IPS-NIHi11 (cell line): ENCODE results near the gene EPSTI1.
"Not testable (repeated sequence)": the region's sequence is repeated elsewhere in the genome, so short reads cannot be mapped to it uniquely, and the experiment has no call there.

Experiments
- DNase-seq: peaks from one replicate; pipeline ENCODE4 v3.0.0; 2012; ENCODE audit warnings: mixed read lengths, low spot score

The EPSTI1 gene

DNA sequence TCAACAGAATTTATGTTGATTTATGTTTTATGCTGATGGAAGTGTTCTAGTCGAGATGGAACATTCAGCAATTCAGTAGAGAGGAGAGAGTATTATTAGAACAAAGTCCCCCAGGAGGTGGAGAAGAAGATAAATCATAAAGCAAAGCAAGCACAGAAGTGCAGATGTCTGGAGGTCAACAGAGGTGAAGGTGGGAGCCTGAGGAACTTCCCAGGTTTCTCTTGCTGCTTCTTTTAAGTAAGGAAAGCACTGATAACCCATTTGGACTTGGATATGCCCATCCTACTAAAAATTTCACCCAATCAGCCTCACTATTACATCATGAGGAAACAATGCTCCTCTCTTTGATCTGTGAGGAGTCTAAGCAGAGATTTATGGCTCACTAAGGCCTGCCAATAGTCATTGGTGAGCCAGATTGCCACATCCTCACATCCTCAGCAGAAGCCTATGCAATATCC lies 98.8 kb downstream of the EPSTI1 start:
- DNase-seq: no peak

DNA sequence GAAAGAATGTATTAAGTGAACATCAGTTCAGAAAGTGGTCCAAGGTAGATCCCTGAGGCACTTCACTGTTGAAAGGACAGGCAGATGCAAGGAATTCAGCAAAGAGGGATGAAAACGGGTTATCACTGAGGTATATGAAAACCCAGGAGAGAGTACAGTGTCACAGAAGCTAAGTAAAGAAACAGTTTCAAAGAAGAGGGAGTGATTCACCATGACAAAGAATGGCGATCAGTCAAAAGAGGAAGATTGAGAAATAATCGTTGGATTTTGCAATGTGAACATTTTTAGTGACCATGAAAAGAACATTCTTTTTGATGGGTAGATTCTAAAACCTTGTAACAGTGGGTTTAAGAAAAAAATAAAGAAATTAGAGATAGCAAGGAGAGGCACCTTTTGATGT lies 99.3 kb downstream of the EPSTI1 start:
- DNase-seq: no peak

DNA sequence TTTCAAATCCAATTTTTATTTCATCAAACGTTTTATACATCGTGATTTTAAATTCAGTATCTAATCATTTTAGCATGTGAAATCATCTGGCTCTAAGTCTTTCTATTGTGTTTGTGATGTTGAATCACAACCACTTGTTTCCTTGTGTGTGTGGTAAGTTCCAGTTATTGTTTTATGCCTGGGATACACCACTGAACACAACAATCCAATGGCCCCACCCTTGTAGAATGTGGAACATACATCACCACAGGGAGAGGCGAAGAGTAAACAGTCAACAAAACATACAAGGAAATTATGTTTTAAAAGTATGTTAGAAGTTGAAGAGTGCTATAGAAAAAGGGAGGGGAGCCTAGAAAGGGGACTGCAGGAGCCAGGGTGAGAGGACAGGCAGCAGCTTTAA lies 100.5 kb downstream of the EPSTI1 start:
- no peak for DNase-seq

DNA sequence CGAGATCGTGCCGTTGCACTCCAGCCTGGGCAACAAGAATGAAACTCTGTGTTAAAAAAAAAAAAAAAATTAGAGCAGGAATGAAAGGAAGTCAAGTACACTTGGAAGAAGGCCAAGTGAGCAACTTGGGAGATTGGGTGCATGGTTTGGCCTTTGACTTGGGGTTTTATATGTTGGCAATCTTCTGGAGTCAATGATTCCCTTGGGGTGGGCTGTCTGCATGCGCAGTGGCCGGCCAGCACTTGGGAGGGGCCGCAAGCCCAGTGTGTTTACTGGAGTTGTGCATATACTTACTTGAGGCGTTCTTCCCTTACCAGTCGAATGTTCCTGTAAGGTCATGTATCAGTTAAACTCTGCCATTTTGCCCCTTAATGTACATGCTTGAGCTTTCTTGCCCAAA lies 106.7 kb downstream of the EPSTI1 start:
- no peak for DNase-seq

DNA sequence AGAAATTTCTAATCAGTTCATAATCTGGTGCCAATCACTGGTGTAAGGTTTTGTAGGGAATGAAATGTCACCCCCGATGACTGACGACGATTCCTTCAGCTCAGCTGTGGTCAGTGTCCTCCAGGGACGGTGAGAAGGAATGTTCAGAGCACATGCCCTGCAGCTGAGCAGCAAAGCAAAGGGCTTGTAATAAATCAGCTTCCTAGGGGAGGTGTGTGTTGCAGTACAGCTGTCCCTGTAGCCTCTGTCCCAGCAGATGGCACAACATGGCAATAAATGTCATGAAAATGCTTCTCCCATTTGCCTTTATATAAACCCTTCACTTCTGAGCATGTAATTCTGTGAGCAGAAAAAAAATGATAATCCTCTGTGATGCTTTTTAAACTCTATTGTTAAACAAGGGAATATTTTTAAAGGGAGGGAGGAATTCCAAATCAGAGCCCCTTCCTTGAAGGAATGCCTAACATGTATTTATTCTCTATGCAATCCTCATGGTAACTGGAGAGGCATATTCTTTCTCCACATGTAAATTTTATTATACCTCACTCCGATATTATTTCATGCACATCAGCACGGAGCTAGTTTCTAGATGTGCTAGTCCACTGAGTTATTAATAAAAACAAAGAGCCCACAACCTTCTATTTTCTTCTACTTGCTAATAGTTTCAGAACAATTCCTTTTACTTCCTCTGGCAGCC lies 108.1 kb downstream of the EPSTI1 start:
- peak; percentile 15 for DNase-seq

DNA sequence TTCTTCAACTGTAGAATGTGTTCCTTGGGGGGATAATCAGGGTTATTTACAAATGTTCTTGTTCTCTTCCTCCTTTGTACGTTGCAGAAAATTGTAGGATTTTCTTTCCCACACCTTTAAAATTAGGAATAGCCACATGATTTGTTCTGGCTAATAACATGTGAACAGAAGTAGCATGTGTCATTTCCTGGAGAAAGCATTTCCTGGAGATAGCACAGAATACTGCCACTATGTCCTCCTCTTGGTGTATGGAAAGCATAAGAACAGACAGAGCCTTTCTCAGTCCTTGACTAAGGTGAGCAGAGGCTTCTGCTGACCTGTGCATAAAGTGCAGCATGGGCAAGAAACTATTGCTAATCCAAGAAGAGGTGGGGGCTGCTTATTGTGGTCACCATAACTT lies 108.9 kb downstream of the EPSTI1 start:
- DNase-seq: no peak

DNA sequence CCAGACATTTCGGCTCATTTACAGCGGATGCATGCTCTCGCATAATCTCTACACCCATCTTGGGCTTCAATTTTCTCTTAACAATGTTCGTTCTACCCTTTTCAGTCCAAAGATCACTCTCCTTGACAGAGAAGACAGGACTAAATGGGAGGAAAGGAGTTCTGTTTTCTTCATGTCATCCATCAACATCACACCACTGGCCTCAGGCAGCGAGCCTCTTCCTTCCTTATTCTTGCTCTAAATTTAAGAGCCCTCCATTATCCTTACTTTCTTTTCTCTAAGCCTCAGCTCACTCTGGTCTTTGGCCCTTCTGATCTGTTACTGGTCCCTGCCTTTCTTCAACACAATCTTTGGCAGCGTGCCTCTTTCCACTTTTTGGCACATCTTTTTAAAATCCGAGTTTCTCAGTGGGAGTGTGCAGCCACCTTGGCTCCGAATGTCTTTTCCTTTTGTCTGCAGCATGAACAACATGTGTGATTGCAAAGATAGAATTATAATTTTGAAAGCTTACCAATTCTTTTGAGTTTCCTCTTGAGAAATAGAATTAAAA lies 111.9 kb downstream of the EPSTI1 start:
- no peak for DNase-seq

DNA sequence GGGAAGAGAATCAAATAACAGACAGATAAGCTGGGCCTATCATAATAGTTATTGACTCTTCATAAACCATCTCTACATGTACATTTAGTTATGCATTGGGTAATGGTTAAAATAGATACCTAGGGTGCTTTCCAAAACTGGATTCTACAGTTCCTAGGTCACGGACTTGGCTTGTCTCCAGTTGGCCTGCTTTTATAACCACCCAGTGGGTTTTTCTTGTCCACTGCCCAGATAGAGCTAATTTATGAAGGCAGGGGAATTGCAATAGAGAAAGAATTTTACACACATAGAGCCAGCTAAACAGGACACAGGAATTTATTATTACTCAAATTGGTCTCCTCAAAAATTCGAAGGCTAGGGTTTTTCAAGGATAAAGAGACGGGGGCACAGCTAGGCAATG lies 113.3 kb downstream of the EPSTI1 start:
- no peak for DNase-seq

DNA sequence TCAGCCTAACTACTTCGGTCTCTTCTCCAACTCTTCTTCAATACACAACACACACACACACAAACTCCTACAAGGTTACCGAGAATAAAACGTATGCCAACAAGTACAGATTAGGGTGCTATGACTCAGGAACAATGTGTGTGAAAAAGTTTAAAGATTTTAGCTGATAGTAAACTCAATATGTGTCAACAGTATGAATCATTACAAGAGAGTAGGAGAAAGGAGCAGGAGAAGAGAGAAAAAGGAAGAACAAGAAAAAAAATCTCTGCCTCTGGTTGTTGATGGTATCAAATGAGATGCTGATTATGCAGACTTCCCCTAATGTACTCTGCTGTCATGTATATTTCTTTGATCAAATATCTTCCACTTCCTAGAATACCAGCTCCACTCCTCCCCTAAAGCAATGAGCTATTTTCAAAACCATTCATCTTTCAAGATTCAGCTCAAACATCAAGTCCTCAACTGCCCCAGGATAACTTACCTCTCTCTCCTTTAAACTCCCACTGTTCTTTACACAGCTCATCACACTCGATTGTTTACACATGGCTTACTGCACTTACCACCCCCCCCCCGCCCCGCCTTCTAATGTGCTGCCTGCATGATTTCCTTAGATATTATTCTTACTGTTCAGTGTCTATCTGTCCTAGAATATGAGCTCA lies 115.0 kb downstream of the EPSTI1 start:
- DNase-seq: peak; percentile 23

DNA sequence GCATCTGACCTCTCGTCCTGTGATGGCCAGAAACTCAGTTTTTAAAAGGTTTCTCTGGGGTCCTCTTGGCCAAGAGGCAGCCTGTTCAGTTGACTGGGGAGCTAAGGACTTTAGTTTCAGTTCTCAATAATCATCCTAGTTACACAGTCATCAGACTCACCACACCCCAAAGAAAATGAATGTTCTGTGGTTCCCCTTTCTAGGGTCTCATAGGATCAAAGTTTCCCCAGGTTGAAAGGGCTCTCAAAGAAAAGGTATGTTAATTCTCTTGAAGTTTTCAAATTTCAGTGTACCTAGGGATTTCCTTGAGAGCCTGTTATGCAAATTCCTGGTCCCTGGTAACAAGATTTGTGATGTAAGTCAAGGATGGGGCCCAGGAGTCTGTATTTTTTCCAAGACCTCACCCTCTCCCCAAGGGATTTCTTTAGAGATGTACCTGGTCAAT lies 115.7 kb downstream of the EPSTI1 start:
- DNase-seq: peak; percentile 52

DNA sequence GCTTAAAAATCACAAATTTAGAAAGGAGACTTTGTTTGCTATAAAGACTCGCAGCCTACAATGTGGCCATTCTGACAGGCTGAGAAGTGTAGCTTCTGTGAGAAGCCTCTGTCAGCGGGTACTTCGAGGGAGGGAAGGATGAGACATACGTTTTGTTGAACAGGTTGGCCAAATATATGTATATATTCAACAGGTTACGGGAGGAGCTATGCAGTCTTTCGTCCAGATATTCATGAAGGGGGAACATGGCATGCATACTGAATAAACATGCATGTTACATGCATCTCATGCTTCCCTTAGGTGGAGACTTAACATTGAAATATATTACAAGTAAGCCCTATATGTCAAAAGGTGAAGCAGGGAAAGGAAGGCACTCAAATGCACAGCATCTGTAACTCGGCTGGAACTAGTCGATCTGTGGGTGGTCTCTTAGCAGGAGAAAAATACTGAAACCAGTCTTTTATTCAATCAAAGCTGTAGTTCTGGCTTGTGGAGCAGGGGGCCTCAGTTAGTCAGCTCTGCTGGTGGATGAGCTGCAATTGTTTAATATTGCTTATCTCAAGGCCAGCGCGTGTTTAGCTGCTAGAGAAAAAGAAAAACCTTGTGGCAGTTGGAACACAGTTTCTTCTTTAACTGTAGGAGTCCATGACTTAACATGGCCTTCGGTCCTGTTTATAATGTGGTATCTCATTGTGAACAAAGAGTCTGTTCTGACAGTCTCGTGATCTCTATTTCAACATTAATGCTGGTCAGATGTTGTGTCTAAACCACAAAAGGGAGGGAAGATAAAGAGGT lies 116.4 kb downstream of the EPSTI1 start:
- DNase-seq: peak; percentile 40

DNA sequence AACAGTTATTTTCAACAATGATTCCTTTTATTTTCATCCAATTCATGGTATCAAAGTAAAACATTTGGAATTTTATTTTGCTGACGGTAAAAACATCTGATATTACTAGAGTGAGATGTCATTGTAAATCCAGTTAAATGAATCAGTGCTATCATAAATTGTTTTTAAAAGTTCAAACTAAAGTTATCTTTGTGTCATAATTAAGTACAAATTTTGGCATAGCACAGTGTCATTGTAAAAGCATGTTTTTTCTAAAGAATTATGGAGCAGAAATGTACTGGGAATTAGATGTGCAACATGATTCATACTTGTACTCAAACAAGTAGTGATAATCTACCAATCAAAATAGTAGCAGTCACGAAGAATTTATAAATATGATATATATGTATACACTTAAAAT lies 117.8 kb downstream of the EPSTI1 start:
- no peak for DNase-seq

DNA sequence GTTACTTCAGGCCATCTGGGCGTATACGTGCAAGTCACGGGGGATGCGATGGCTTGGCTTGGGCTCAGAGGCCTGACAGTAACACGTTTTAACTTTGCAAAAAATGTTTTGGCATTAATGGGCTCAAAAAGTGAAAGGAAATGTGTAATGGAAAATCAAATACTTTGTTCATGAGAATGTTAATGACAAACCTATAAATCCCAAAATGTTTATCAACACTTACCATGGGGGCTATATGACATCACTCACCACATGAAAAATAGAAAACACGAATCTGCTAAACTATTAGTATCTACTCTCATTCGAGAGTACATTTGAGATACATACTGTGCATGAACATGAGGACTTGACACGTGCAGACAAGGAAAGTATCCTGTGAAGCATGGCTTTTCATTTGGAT lies 119.0 kb downstream of the EPSTI1 start:
- DNase-seq: no peak

DNA sequence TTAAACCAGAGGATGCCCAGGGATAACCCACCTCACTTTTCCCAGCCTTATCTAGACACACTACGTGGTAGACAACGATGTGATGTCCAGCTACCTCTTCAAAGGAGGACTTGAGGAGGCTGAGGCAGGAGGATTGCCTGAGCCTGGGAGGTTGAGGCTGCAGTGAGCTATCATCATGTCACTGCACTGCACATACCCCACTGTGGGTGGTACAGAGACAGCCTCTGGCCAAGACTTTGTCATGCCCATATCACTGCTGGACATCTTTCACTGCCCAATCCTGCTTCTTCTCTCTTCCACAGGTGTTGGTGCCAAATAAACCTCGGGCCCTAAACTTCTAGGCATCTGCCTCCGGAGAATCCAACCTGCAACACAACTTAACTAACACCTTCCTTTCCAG lies 124.8 kb downstream of the EPSTI1 start:
- no peak for DNase-seq

DNA sequence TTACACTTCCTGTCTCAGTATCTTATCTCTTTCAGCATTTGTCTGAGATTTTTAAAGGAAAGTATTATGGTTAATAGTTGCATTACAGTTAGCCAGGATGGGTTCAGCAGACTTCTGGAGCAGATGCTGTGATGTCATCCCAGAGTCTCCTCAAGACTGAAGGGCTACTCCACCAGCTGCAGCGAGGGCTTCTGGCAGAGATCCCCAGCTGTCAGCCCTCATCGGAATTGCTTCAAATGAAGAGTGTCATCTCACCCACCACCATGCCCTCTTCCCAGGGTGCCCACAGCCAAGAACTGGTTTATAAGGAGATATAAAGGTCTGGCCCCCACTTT lies 126.3 kb downstream of the EPSTI1 start:
- DNase-seq: no peak

DNA sequence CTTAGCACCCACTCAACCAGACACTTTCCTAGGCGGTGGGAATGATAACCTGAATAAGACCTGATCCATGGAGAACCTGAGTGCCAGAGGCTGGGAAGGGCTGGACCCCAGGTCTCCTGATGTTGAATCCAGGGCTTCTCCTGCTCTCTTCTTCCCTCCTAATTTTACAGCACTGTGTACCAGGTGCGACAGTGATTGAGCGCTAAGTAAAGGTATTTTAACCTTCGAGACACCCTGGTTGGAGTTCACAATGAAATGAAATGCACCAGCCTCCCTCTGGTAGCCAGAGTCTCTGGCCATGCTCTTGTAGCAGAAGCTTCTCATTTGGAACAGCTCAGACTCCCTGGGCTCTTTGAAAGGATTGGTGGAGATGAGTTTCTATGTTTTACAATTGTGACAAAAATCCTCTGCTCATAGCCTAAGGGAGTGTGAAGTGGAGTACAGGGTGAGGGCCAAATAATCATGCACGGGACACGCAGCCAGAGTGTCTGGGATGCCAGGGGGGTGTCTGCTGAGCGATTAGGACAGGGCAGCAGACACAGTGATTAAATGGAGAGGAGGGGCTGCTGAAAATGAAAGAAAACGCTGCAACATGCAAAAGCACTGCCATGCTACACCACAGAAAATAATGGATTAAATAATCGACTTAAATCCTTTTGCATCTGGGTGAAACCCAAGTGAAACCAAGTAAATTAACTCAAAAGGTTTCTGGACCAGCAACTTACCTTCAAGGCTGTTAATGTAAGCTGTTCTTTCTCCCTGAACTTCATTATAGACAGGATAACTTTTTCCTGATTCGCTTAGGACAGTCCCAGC lies 126.9 kb downstream of the EPSTI1 start:
- DNase-seq: no peak

DNA sequence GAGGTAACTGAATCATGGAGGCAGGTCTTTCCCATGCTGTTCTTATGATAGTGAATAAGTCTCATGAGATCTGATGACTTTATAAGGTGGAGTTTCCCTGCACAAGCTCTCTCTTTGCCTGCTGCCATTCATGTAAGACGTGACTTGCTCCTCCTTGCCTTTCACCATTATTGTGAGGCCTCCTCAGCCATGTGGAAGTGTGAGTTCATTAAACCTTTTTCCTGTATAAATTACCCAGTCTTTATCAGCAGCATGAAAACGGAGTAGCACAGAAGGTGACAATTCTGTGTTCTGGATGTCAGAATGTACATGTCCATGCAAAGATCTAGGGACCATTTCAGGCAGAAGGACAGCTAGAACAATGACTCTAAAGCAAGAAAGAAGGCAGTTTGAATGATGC lies 129.7 kb downstream of the EPSTI1 start:
- not testable (repeated sequence) for DNase-seq

DNA sequence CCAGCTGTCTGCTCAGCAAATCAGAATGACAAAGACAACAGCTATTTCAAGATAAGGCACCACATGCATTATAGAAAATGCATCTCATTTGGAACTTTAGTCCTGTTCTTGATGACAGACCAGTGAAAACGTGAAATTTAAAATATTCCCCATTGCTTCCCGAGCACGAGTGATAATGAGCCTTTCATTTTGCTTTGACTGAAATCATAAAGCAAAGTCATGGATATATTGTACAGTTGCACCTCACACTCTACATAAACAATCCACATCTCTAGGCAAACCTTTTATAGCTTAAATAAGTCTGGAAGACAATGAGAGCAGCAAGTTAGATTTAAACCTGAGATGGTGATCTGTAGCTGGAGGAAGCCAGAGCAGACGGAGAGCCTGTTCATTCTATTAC lies 131.6 kb downstream of the EPSTI1 start:
- DNase-seq: no peak

DNA sequence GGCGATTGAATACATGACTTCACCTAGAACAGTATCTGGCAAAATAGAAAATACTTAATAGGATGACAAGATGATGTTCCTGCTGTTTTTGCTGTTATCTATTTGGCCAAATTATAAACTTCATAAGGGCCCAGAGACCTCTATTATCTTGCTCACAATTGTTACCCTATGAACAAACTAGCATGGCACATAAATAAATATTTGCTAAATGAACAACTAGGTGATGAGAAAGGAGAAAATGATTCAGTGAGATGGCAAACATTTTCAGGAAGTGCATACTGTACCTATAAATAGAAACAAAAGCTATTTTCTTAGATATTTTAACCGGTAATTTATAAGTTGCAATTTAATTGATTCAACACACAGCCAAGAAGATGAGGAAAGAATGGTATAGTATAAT lies 132.3 kb downstream of the EPSTI1 start:
- DNase-seq: no peak

DNA sequence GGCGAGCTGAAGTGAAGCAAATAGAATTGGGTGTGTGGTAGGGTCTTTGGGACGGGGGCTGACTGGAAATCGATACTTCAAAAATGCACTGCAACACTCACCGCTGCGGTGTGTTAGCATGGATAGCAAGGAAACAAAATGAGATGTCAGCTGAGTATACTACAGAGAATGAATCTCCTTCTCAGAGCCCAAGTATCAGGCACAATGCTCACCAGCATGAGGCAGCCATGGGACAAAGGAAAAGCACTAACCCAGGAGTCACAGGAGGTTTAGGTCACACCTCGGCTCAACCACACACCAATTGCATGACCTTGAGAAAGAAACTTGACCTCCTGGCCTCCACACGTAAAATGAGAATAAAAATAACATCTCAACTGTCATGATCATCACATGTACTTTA lies 136.6 kb downstream of the EPSTI1 start:
- DNase-seq: no peak

DNA sequence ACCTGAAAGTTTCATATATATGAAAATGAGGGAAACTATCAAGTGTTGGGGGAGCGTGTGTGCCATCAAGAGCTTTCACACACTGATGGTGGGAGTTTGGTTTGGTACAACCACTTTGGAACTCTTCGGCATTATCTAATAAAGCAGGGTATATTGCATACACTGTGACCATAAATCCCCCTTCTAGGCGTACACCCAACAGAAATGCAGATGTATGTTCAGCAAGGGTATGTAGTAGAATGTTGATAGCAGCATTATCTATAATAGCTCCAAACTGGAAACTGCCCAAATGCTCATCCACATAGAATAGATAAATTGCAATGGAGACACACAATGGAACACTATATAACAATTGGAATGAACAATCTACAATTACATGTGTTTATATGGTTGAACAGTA lies 139.9 kb downstream of the EPSTI1 start:
- DNase-seq: no peak

DNA sequence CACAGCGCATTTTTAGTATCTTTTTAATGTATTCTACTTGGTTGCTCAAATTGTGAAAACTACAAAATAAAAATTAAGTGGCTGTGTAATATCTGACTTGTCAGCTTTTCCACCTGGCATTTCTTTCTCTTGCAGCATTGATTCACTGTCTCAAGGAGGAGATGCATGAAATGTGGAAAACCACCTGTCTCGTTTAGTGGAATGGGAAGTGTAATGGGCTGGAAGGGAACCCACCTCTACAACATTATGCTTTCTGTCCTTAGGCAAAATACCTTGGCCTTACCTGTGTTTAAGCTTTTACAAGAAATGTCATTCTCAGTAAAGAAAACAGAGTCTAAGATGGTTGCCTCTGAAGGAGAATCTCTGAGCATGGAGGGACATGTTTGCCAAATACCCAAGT lies 142.8 kb downstream of the EPSTI1 start:
- no peak for DNase-seq
